ENCODE measurements around the gene RPP14. TPM values are rescaled to one million over a fixed set of nuclear protein-coding genes. Genes with fewer than 3 reads are reported as not detected.

The RPP14 gene
- total and polyA plus RNA-seq, 2 donors (not counting 3 experiments of a cell fraction or from before 2014, with no cell fraction given) = 11.9 to 18.1 TPM

- DNase-seq (ENCODE audit: low read depth, low spot score) (no peak), FAIRE-seq (no peak)
- H2AFZ ChIP-seq (ENCODE audit: low read depth, low read length) = no peak overlapping the region
- H3K79me2 ChIP-seq (ENCODE audit: control insufficient read depth, insufficient read depth, low read length) = no peaks in the 10 kb centered on the region
- H3K9me1 ChIP-seq (replicated peaks; ENCODE audit: control insufficient read depth, extremely low read depth, insufficient read depth, low read length) = no peaks in the 10 kb centered on the region
- H3K4me1 ChIP-seq (ENCODE audit: control insufficient read depth, extremely low read depth, insufficient read depth, low read length) = no peaks in the 10 kb centered on the region
- dilution Hi-C loops (cut with MboI; ENCODE audit: extremely low pct_ligation_motif_present, low sequenced_read_pairs) (no loop called here), intact Hi-C loops (cut with micrococcal nuclease) (no loop called here)
- H3K27me3 ChIP-seq (ENCODE audit: control insufficient read depth in 2 of 2, insufficient read depth in 2 of 2, low read length in 2 of 2) = no peaks in the 10 kb centered on the region
- no peaks in the 10 kb centered on the region for H3K9me3 ChIP-seq (replicated peaks; ENCODE audit: control insufficient read depth, insufficient read depth, low read length)
- ChIA-PET POLR2A (no interaction called here), CTCF (no interaction called here)
- H4K20me1 ChIP-seq (replicated peaks; ENCODE audit: control insufficient read depth, extremely low read depth, insufficient read depth, low read length) = no peaks in the 10 kb centered on the region
- no peaks in the 10 kb centered on the region for H3K36me3 ChIP-seq (ENCODE audit: control insufficient read depth in 2 of 2, extremely low read depth in 1 of 2, insufficient read depth in 2 of 2, low read length in 2 of 2)
- TF ChIP-seq CTCF (IDR thresholded peaks at IDR 0.05; ENCODE audit: extremely low read depth in 1 of 2, insufficient read depth in 1 of 2, low read depth in 1 of 2, low read length in 2 of 2) (no peak), GATA2 (IDR thresholded peaks at IDR 0.05; ENCODE audit: insufficient read depth, insufficient read length, low read depth, low read length) (no peak), POLR2A (IDR thresholded peaks at IDR 0.05; ENCODE audit: low read depth, low read length) (no peak), JUN (IDR thresholded peaks at IDR 0.05; ENCODE audit: borderline replicate concordance, insufficient read depth, insufficient read length, low read depth) (no peak), MYC (IDR thresholded peaks at IDR 0.05; ENCODE audit: low read depth, low read length) (no peak), MAX (IDR thresholded peaks at IDR 0.05; ENCODE audit: insufficient read depth, insufficient read length) (no peak), POLR2AphosphoS5 (IDR thresholded peaks at IDR 0.05; ENCODE audit: insufficient read depth, low read depth, low read length) (no peak)
- no peak overlapping the region for H3K9ac ChIP-seq (replicated peaks; ENCODE audit: extremely low read depth, insufficient read depth, low read length)
- H3K4me2 ChIP-seq (ENCODE audit: insufficient read depth, low read length) = no peak overlapping the region
- H3K4me3 ChIP-seq (replicated peaks in 1 of 3; ENCODE audit: insufficient read depth in 1 of 3, low read depth in 1 of 3, low read length in 3 of 3) = no peak overlapping the region
- BruUV-seq (replicated peaks) = no TSS peak
- H3K27ac ChIP-seq (ENCODE audit: insufficient read depth, low read depth, low read length) = no peak overlapping the region
These were observed 55.8 kb downstream of the RPP14 start for GRCh38 chr3:58361866-58362265.

Measured in endothelial cell of umbilical vein (primary cell).